ENCODE results near the gene ZNF423. TPM values are rescaled to one million over a fixed set of nuclear protein-coding genes. Genes with fewer than 3 reads are reported as not detected.

Gene ZNF423
- polyA plus RNA-seq, 1 of the 3 experiments (the other 2 are of a cell fraction), result 1.2 TPM

DNA sequence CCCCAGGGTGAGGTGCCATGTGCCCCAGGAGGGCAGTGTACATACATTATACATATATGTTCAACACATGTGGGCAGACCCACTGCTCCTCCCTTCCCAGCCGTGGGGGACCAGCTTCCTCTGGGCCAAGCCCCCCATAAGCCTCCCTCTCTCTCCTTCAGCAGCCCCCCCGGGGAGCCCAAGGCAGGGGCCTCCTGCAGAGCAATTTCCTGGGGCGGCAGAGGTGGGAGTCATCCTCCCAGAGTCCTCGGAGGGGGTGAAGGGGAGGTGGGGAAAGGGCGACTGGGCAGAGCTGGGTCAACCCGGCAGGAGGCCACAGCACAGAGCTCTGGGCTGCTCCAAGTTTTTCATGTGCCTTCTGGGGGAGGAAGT, 235.1 kb downstream of the ZNF423 start:
- POLR2A ChIA-PET, result interaction anchor here (1.0 kb wide), 1 partner anchor 18 kb away, joined by 3 read pairs; no protein-coding TSS in a partner anchor
- no peak overlapping the region; the same call in 1 of the 2 replicates for H3K9ac ChIP-seq
- H3K27ac ChIP-seq (ENCODE audit: low read depth in 2 of 2, low read length in 1 of 2), result peak overlapping the region; percentile 75 to 80

GRCh38 chr16:49620158-49620868, 235.6 kb downstream of the ZNF423 start:
- H3K9me2 ChIP-seq, result no peaks in the 10 kb centered on the region
- peak overlapping the region; percentile 29; the same call in 1 of the 2 replicates for H3K9ac ChIP-seq
- H3K4me3 ChIP-seq (ENCODE audit: low read depth in 2 of 2, low read length in 1 of 2), result no peak overlapping the region
- no peaks in the 10 kb centered on the region for H3K9me3 ChIP-seq
- ChIA-PET CTCF (interaction anchor here (1.4 to 2.3 kb wide), 2 partner anchors 27 to 45 kb away, joined by 3 to 7 read pairs; no protein-coding TSS in a partner anchor), POLR2A (interaction anchor here (1.0 kb wide), 2 partner anchors 18 to 96 kb away, joined by 3 read pairs; no protein-coding TSS in a partner anchor)
- no peaks in the 10 kb centered on the region for H3F3A ChIP-seq (replicated peaks; ENCODE audit: insufficient read depth)
- WGBS (ENCODE audit: low lambda C conversion rate), result 8% methylated on average over 7 of the region's 11 CpGs
- no peaks in the 10 kb centered on the region for H4K20me1 ChIP-seq (ENCODE audit: insufficient read depth)
- H3K36me3 ChIP-seq (replicated peaks in 1 of 2; ENCODE audit: control insufficient read depth in 1 of 2, insufficient read depth in 2 of 2, low read length in 1 of 2), result no peaks in the 10 kb centered on the region
- peaks cover 26 to 59% of the 10 kb centered on the region in 2 experiments for H3K4me1 ChIP-seq (ENCODE audit: control insufficient read depth in 1 of 2, insufficient read depth in 2 of 2, low read depth in 1 of 2, low read length in 1 of 2)
- no peaks in the 10 kb centered on the region for H3K27me3 ChIP-seq (ENCODE audit: insufficient read depth)
- peak; percentile 88 for DNase-seq
- H3K79me2 ChIP-seq (ENCODE audit: insufficient read depth), result no peaks in the 10 kb centered on the region
- H3K4me2 ChIP-seq, result peak overlapping the region; percentile 74
- peak overlapping the region; percentile 78 for H2AFZ ChIP-seq (ENCODE audit: low read depth)
- H3K27ac ChIP-seq (ENCODE audit: low read depth in 2 of 2, low read length in 1 of 2), result peak overlapping the region; percentile 75 to 80
- TF ChIP-seq IRF3 (IDR thresholded peaks at IDR 0.05; ENCODE audit: low read depth, low read length) (no peak), FOSL2 (IDR thresholded peaks at IDR 0.05; ENCODE audit: borderline replicate concordance, low read depth) (peak; percentile 60; the same call in 1 of the 2 replicates), SIN3A (IDR thresholded peaks at IDR 0.05; ENCODE audit: borderline replicate concordance, low read depth, low read length) (no peak), JUND (IDR thresholded peaks at IDR 0.05) (peak; percentile 36; the same call in 1 of the 2 replicates), NRF1 (IDR thresholded peaks at IDR 0.05; ENCODE audit: low read depth, low read length) (no peak), RFX5 (IDR thresholded peaks at IDR 0.05; ENCODE audit: low read length) (no peak), YY1 (IDR thresholded peaks at IDR 0.05; ENCODE audit: low read depth) (no peak), TEAD4 (IDR thresholded peaks at IDR 0.05; ENCODE audit: borderline replicate concordance, insufficient read depth) (no peak), GATA2 (CRISPR knock-in tag; IDR thresholded peaks at IDR 0.05) (no peak), EP300 (IDR thresholded peaks at IDR 0.05; ENCODE audit: borderline replicate concordance in 1 of 2, low read depth in 1 of 2, low read length in 1 of 2) (peak in 1 of 2 experiments; percentile 63; a peak in 2 of 4 replicates), RCOR1 (IDR thresholded peaks at IDR 0.05; ENCODE audit: low read length) (peak; percentile 63), CTCF (IDR thresholded peaks at IDR 0.05) (no peak)
- TF ChIP-seq, protein P1, sequence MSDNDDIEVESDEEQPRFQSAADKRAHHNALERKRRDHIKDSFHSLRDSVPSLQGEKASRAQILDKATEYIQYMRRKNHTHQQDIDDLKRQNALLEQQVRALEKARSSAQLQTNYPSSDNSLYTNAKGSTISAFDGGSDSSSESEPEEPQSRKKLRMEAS (IDR thresholded peaks at IDR 0.05; ENCODE audit: low read depth), result no peak
- TF ChIP-seq, protein P2, sequence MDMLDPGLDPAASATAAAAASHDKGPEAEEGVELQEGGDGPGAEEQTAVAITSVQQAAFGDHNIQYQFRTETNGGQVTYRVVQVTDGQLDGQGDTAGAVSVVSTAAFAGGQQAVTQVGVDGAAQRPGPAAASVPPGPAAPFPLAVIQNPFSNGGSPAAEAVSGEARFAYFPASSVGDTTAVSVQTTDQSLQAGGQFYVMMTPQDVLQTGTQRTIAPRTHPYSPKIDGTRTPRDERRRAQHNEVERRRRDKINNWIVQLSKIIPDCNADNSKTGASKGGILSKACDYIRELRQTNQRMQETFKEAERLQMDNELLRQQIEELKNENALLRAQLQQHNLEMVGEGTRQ (IDR thresholded peaks at IDR 0.05; ENCODE audit: borderline replicate concordance, low read depth, low read length), result no peak
- TF ChIP-seq, protein P3, sequence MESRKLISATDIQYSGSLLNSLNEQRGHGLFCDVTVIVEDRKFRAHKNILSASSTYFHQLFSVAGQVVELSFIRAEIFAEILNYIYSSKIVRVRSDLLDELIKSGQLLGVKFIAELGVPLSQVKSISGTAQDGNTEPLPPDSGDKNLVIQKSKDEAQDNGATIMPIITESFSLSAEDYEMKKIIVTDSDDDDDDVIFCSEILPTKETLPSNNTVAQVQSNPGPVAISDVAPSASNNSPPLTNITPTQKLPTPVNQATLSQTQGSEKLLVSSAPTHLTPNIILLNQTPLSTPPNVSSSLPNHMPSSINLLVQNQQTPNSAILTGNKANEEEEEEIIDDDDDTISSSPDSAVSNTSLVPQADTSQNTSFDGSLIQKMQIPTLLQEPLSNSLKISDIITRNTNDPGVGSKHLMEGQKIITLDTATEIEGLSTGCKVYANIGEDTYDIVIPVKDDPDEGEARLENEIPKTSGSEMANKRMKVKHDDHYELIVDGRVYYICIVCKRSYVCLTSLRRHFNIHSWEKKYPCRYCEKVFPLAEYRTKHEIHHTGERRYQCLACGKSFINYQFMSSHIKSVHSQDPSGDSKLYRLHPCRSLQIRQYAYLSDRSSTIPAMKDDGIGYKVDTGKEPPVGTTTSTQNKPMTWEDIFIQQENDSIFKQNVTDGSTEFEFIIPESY (IDR thresholded peaks at IDR 0.05; ENCODE audit: borderline replicate concordance, low read depth), result no peak

More for the DNA sequence above, 235.1 kb downstream of the ZNF423 start:
- no peaks in the 10 kb centered on the region for H3K36me3 ChIP-seq (replicated peaks in 1 of 2; ENCODE audit: control insufficient read depth in 1 of 2, insufficient read depth in 2 of 2, low read length in 1 of 2)
- CTCF ChIA-PET, result interaction anchor here (1.4 to 2.3 kb wide), 2 partner anchors 27 to 44 kb away, joined by 3 to 7 read pairs; no protein-coding TSS in a partner anchor
- H3K4me1 ChIP-seq (ENCODE audit: control insufficient read depth in 1 of 2, insufficient read depth in 2 of 2, low read depth in 1 of 2, low read length in 1 of 2), result peaks cover 26 to 55% of the 10 kb centered on the region in 2 experiments
- H4K20me1 ChIP-seq (ENCODE audit: insufficient read depth), result no peaks in the 10 kb centered on the region
- peak; percentile 63 for DNase-seq
- H3K4me3 ChIP-seq (ENCODE audit: low read depth in 2 of 2, low read length in 1 of 2), result no peak overlapping the region
- no peaks in the 10 kb centered on the region for H3K9me2 ChIP-seq
- TF ChIP-seq RXRA (IDR thresholded peaks at IDR 0.05; ENCODE audit: borderline replicate concordance, low read depth) (no peak), EP300 (IDR thresholded peaks at IDR 0.05; ENCODE audit: borderline replicate concordance in 1 of 2, low read depth in 1 of 2, low read length in 1 of 2) (no peak)
- peak overlapping the region; percentile 74 for H3K4me2 ChIP-seq
- no peaks in the 10 kb centered on the region for H3F3A ChIP-seq (replicated peaks; ENCODE audit: insufficient read depth)
- H2AFZ ChIP-seq (ENCODE audit: low read depth), result peak overlapping the region; percentile 78
- H3K27me3 ChIP-seq (ENCODE audit: insufficient read depth), result no peaks in the 10 kb centered on the region
- WGBS (ENCODE audit: low lambda C conversion rate), result 30% methylated on average over 5 of the region's 6 CpGs
- no peaks in the 10 kb centered on the region for H3K9me3 ChIP-seq
- H3K79me2 ChIP-seq (ENCODE audit: insufficient read depth), result no peaks in the 10 kb centered on the region
